HepG2 (cell line): ENCODE measurements around the gene MCFD2. TPM values are rescaled to one million over a fixed set of nuclear protein-coding genes. Genes with fewer than 3 reads are reported as not detected.
A peak's percentile ranks its signal among the peaks of the same experiment; 100 is the strongest.

Experiments
- ATAC-seq: fragments of 200-7000 bp; cut with Tn5 transposase; 3 replicates; pipeline ENCODE4 v1.9.1; 2020; ENCODE audit warnings: mild to moderate bottlenecking, moderate library complexity
- Bru-seq: library from RNA; stranded (reverse); fragments of 400-500 nt; gene quantifications from one replicate; lab custom pipeline; 2021; lab: Mats Ljungman, UMichigan
- BruChase-seq, 2 experiments: library from RNA; stranded (reverse); fragments of 400-500 nt; gene quantifications; one replicate each; lab custom pipeline; 2021; lab: Mats Ljungman, UMichigan
- BruUV-seq: library from RNA; stranded (reverse); fragments of 400-500 nt; replicated peaks from 2 replicates; lab custom pipeline; 2021; lab: Mats Ljungman, UMichigan
- CTCF ChIA-PET: fragments of 300-600 bp; formaldehyde crosslinking; extraction: SDS; loops from one replicate; lab custom pipeline; 2021; ENCODE audit warnings: low total read pairs, inconsistent platforms, low intra/inter-chr PET ratio; lab: Yijun Ruan, JAX
- POLR2A ChIA-PET: fragments of 350-600 bp; sonication (Branson Sonifier 250); formaldehyde crosslinking; loops from one replicate; lab custom pipeline; 2020; ENCODE audit warnings: antibody characterized with exemption, inconsistent platforms; lab: Yijun Ruan, JAX
- DNase-seq: peaks from one replicate; pipeline ENCODE4 v3.0.0-alpha.2; 2015; ENCODE audit warnings: low spot score
- FAIRE-seq: peaks from 3 replicates; lab custom pipeline; 2011; peaks lifted over from hg19 to GRCh38; lab: Jason Lieb, UNC
- H2AFZ ChIP-seq: one replicate; pipeline ENCODE4 v1.6.1; 2011; ENCODE audit warnings: low read length, inconsistent platforms
- H3K27ac ChIP-seq: fragments of 300-600 bp; 3 replicates; pipeline ENCODE4 v1.8.0; 2011; ENCODE audit warnings: mixed run types, mild to moderate bottlenecking, mixed read lengths, low read length, inconsistent platforms; ENCODE audit not compliant: insufficient read depth; ENCODE audit errors: extremely low read length
- H3K27me3 ChIP-seq, 2 experiments: fragments of 200-600 bp in 1 of 2; 2 replicates in 1 of 2; 3 replicates in 1 of 2; pipeline versions ENCODE4 v1.6.0 to v1.8.0; 2011; ENCODE audit warnings: low read length in 2 of 2, mild to moderate bottlenecking in 2 of 2, moderate library complexity in 2 of 2, inconsistent platforms in 1 of 2; ENCODE audit not compliant: insufficient read depth in 2 of 2, control insufficient read depth in 1 of 2
- H3K36me3 ChIP-seq, 2 experiments: fragments of 200-600 bp in 1 of 2; replicated peaks in 1 of 2; 2 replicates in 1 of 2; 3 replicates in 1 of 2; pipeline versions ENCODE4 v1.5.1 to v1.8.0; 2011; ENCODE audit warnings: low read length in 2 of 2, inconsistent platforms in 1 of 2; ENCODE audit not compliant: insufficient read depth in 2 of 2, control insufficient read depth in 1 of 2
- H3K4me1 ChIP-seq: 2 replicates; pipeline ENCODE4 v1.5.1; 2012; ENCODE audit warnings: low read length, inconsistent platforms; ENCODE audit not compliant: insufficient read depth
- H3K4me2 ChIP-seq: 2 replicates; pipeline ENCODE4 v1.6.0; 2011; ENCODE audit warnings: low read depth, low read length, inconsistent platforms
- H3K4me3 ChIP-seq, 3 experiments: fragments of 200-600 bp in 1 of 3; sonication (generic), shearing (Covaris generic) in 1 of 3; replicated peaks in 1 of 3; 2 replicates each; pipeline ENCODE4 v1.5.1; 2011 to 2016; ENCODE audit warnings: low read length in 3 of 3, inconsistent platforms in 2 of 3, low read depth in 2 of 3, mild to moderate bottlenecking in 2 of 3, control low read depth in 1 of 3, mixed read lengths in 1 of 3; ENCODE audit not compliant: insufficient read depth in 1 of 3
- H3K79me2 ChIP-seq: one replicate; pipeline ENCODE4 v1.6.1; 2011; ENCODE audit warnings: low read length, inconsistent platforms; ENCODE audit not compliant: insufficient read depth
- H3K9ac ChIP-seq: 2 replicates; pipeline ENCODE4 v1.6.0; 2011; ENCODE audit warnings: mild to moderate bottlenecking, low read depth, low read length, inconsistent platforms; ENCODE audit not compliant: insufficient read depth
- H3K9me3 ChIP-seq: 2 replicates; pipeline ENCODE4 v1.5.1; 2012; ENCODE audit warnings: mild to moderate bottlenecking, low read length
- H4K20me1 ChIP-seq: 2 replicates; pipeline ENCODE4 v1.6.0; 2011; ENCODE audit warnings: inconsistent platforms, mild to moderate bottlenecking, low read length, moderate library complexity; ENCODE audit not compliant: insufficient read depth
- ETV5 ChIP-seq: IDR thresholded peaks from 2 replicates; pipeline ENCODE4 v1.6.1; 2018; ENCODE audit warnings: missing biosample characterization, missing genetic modification reagents, inconsistent platforms, borderline replicate concordance
- FOXA1 ChIP-seq, 2 experiments: fragments of 450-650 bp in 1 of 2; sonication (generic) in 1 of 2; formaldehyde crosslinking in 1 of 2; IDR thresholded peaks; 2 replicates each; pipeline versions ENCODE4 v1.4.0 to v1.6.1; 2016 to 2020; ENCODE audit warnings: missing genetic modification reagents in 1 of 2
- FOXA3 ChIP-seq: IDR thresholded peaks from 2 replicates; pipeline ENCODE4 v1.6.1; 2016; ENCODE audit warnings: missing genetic modification reagents, missing compliant biosample characterization
- HHEX ChIP-seq: IDR thresholded peaks from 2 replicates; pipeline ENCODE4 v1.6.1; 2016; ENCODE audit warnings: control low read depth
- MED8 ChIP-seq: sonication (generic); formaldehyde crosslinking; IDR thresholded peaks from 2 replicates; pipeline ENCODE4 v1.8.1; 2023; ENCODE audit warnings: mild to moderate bottlenecking, missing genetic modification reagents; ENCODE audit not compliant: insufficient replicate concordance
- RBFOX2 ChIP-seq: fragments of 200-400 bp; formaldehyde crosslinking; IDR thresholded peaks from 2 replicates; pipeline ENCODE4 v1.6.1; 2017; ENCODE audit warnings: low read depth, mild to moderate bottlenecking, low read length
- SNAI1 ChIP-seq: sonication (generic); formaldehyde crosslinking; IDR thresholded peaks from 2 replicates; pipeline ENCODE4 v1.5.0; 2020; ENCODE audit warnings: mild to moderate bottlenecking, missing genetic modification reagents, borderline replicate concordance
- ZKSCAN8 ChIP-seq: IDR thresholded peaks from 2 replicates; pipeline ENCODE4 v1.6.1; 2016; ENCODE audit warnings: borderline replicate concordance, missing genetic modification reagents, missing compliant biosample characterization
- ZNF121 ChIP-seq: sonication (generic); formaldehyde crosslinking; IDR thresholded peaks from 2 replicates; pipeline ENCODE4 v1.5.0; 2020; ENCODE audit warnings: mild to moderate bottlenecking, missing genetic modification reagents
- ZNF567 ChIP-seq: sonication (generic); formaldehyde crosslinking; IDR thresholded peaks from 2 replicates; pipeline ENCODE4 v1.8.1; 2023; ENCODE audit warnings: mild to moderate bottlenecking, missing genetic modification reagents, borderline replicate concordance
- ZNF687 ChIP-seq: sonication (generic); formaldehyde crosslinking; IDR thresholded peaks from 2 replicates; pipeline ENCODE4 v1.5.1; 2020; ENCODE audit warnings: mild to moderate bottlenecking, missing genetic modification reagents, moderate library complexity
- ZNF775 ChIP-seq: sonication (generic); formaldehyde crosslinking; IDR thresholded peaks from 2 replicates; pipeline ENCODE4 v1.4.0; 2020; ENCODE audit warnings: missing genetic modification reagents, mild to moderate bottlenecking, moderate library complexity, borderline replicate concordance
- WGBS: methylation state at CpG from one replicate; pipeline ENCODE4 v1.1.6; 2017; ENCODE audit warnings: low lambda C conversion rate; 5-methylcytosine and 5-hydroxymethylcytosine counted together
- in situ Hi-C: cut with HindIII; loops from 2 replicates; pipeline ENCODE4 v1.10.0; 2017; ENCODE audit warnings: low pct_unique_long_range_greater_than_20kb; ENCODE audit not compliant: extremely low pct_ligation_motif_present
- intact Hi-C: fragments of 100-400 bp; cut with micrococcal nuclease; formaldehyde crosslinking; loops from one replicate; pipeline ENCODE4 v1.10.0; 2022; ENCODE audit not compliant: unreplicated experiment
- long read RNA-seq, 2 experiments: library from RNA in 1 of 2; library from polyadenylated mRNA in 1 of 2; stranded (forward) in 1 of 2; unstranded in 1 of 2; transcript quantifications; one replicate each; pipeline ENCODE4 v2.0.0, GENCODE V29; 2019 to 2022
- polyA minus RNA-seq, 3 experiments: library from RNA; depleted of rRNA, polyadenylated mRNA; stranded (reverse); fragments of >200 nt; gene quantifications; 2 replicates each; pipeline ENCODE4 v1.2.3, GENCODE V29; 2011; ENCODE audit warnings: low replicate concordance in 1 of 3
- polyA plus RNA-seq, 8 experiments: library from polyadenylated mRNA; depleted of rRNA in 3 of 8; stranded (reverse) in 7 of 8; unstranded in 1 of 8; fragments of >200 nt; fragmentation: Illumina TruSeq in 4 of 8; extraction: Trizol in 4 of 8; gene quantifications; 2 replicates each; pipeline versions ENCODE4 v1.2.1 to v1.2.3, GENCODE V29; 2011 to 2016; ENCODE audit warnings: low read depth in 4 of 8, missing spikeins in 1 of 8, mixed read lengths in 1 of 8; ENCODE audit not compliant: insufficient read depth in 1 of 8
- total RNA-seq, 5 experiments: library from RNA; depleted of rRNA; stranded (reverse); fragments of >200 nt; fragmentation: Illumina TruSeq; extraction: Trizol; gene quantifications; 2 replicates each; pipeline ENCODE4 v1.2.3, GENCODE V29; 2016; ENCODE audit warnings: low read depth in 1 of 5

MCFD2 gene
- total RNA-seq (2016; rRNA removed; fragmentation: Illumina TruSeq; extraction: Trizol) (191 and 232 TPM in 2 replicates), polyA plus RNA-seq (2011; rRNA removed) (170 and 183 TPM in 2 replicates), polyA minus RNA-seq (2011; rRNA and poly(A)+ RNA removed; ENCODE audit: low replicate concordance) (95.6 and 263 TPM in 2 replicates), Bru-seq, nascent RNA (percentile 79 among the genes with signal in this experiment), BruChase-seq, experiment 1, labeled RNA remaining after a 6-hour chase (percentile 96 among the genes with signal in this experiment), BruChase-seq, experiment 2, labeled RNA remaining after a 2-hour chase (percentile 90 among the genes with signal in this experiment)
- total RNA-seq (2016; cell fraction: cytosol; rRNA removed; fragmentation: Illumina TruSeq; extraction: Trizol; ENCODE audit: low read depth) = 20.4 and 23.3 TPM in 2 replicates
- 188 and 227 TPM in 2 replicates for total RNA-seq (2016; cell fraction: insoluble cytoplasmic fraction; rRNA removed; fragmentation: Illumina TruSeq; extraction: Trizol)
- 73.2 and 79.2 TPM in 2 replicates for total RNA-seq (2016; cell fraction: membrane; rRNA removed; fragmentation: Illumina TruSeq; extraction: Trizol)
- 172 and 204 TPM in 2 replicates for total RNA-seq (2016; cell fraction: nucleus; rRNA removed; fragmentation: Illumina TruSeq; extraction: Trizol)
- polyA plus RNA-seq (2011; cell fraction: cytosol; rRNA removed) = 120 and 161 TPM in 2 replicates
- polyA plus RNA-seq (2011; cell fraction: nucleus; rRNA removed) = 48.7 and 68.4 TPM in 2 replicates
- 135 and 170 TPM in 2 replicates for polyA plus RNA-seq (2012)
- 30.7 and 36.6 TPM in 2 replicates for polyA plus RNA-seq (2016; cell fraction: cytosol; fragmentation: Illumina TruSeq; extraction: Trizol; ENCODE audit: low read depth)
- polyA plus RNA-seq (2016; cell fraction: insoluble cytoplasmic fraction; fragmentation: Illumina TruSeq; extraction: Trizol; ENCODE audit: low read depth) = 146 TPM in 2 replicates
- polyA plus RNA-seq (2016; cell fraction: membrane; fragmentation: Illumina TruSeq; extraction: Trizol; ENCODE audit: low read depth) = 43.2 and 44.0 TPM in 2 replicates
- 201 and 204 TPM in 2 replicates for polyA plus RNA-seq (2016; cell fraction: nucleus; fragmentation: Illumina TruSeq; extraction: Trizol; ENCODE audit: insufficient read depth, low read depth)
- polyA minus RNA-seq (2011; cell fraction: cytosol; rRNA and poly(A)+ RNA removed) = 122 and 129 TPM in 2 replicates
- 66.2 and 98.2 TPM in 2 replicates for polyA minus RNA-seq (2011; cell fraction: nucleus; rRNA and poly(A)+ RNA removed)
- long read RNA-seq, experiment 1, full-length matches to known transcripts = 133 of 176 reads
- long read RNA-seq, experiment 1, partial matches to known transcripts = 10 of 176 reads
- long read RNA-seq, experiment 1, other reads (novel, unspliced or antisense) = 33 of 176 reads
- long read RNA-seq, experiment 2, full-length matches to known transcripts = 156 of 396 reads
- long read RNA-seq, experiment 2, partial matches to known transcripts = 35 of 396 reads
- long read RNA-seq, experiment 2, other reads (novel, unspliced or antisense) = 205 of 396 reads

GRCh38 chr2:46915281-46915810, at the start of gene MCFD2:
Gene MCFD2, minus strand, starts transcription at chr2:46915806. Its CDS starts 6,635 bp downstream, at chr2:46909171.
- no TSS peak for BruUV-seq
- intact Hi-C loops (loop anchor here (2.0 to 5.0 kb wide), 2 partner anchors 53 to 407 kb away; no protein-coding TSS in a partner anchor), in situ Hi-C loops (no loop called here)
- Histone ChIP-seq H4K20me1 (peaks cover 12% of the 10 kb centered on the region), H2AFZ (peak within 1 kb of the TSS; percentile 91), H3K4me3 (peak within 1 kb of the TSS; percentile 74 to 100 (median 79)), H3K36me3 (peaks cover 3 to 11% of the 10 kb centered on the region in 2 experiments), H3K9ac (peak within 1 kb of the TSS; percentile 98), H3K79me2 (peaks cover 63% of the 10 kb centered on the region), H3K27ac (peak within 1 kb of the TSS; percentile 89), H3K4me1 (peaks cover 64% of the 10 kb centered on the region), H3K27me3 (no peaks in the 10 kb centered on the region; a peak in 1 of 5 replicates), H3K9me3 (no peaks in the 10 kb centered on the region), H3K4me2 (peak within 1 kb of the TSS; percentile 95)
- CTCF ChIA-PET = no interaction called here
- no peak for DNase-seq
- FAIRE-seq = no peak
- 0% methylated on average over 23 of the region's 38 CpGs for WGBS
- ATAC-seq = peak; percentile 44
- POLR2A ChIA-PET = interaction anchor here (0.9 to 3.0 kb wide), 6 partner anchors 13 to 487 kb away, joined by 3 to 14 read pairs (median 4); partner anchors contain the start of gene MSH2
- TF ChIP-seq ETV5 (CRISPR knock-in tag) = peak; percentile 41; the same call in 1 of the 2 replicates
- 0 out of 2 replicates have a peak, but pooled peaks have one; percentile 20 for TF ChIP-seq SNAI1 (CRISPR knock-in tag)
- TF ChIP-seq ZNF121 (CRISPR knock-in tag) = no peak
- no peak for TF ChIP-seq ZNF775 (CRISPR knock-in tag)
- TF ChIP-seq RBFOX2 = peak; percentile 80
- no peak for TF ChIP-seq FOXA1 (IDR thresholded peaks at IDR 0.05)
- no peak for TF ChIP-seq FOXA1 (CRISPR knock-in tag; IDR thresholded peaks at IDR 0.05)
- TF ChIP-seq ZNF687 (CRISPR knock-in tag) = peak; percentile 80; the same call in 1 of the 2 replicates
- TF ChIP-seq ZKSCAN8 = no peak
- no peak for TF ChIP-seq HHEX (CRISPR knock-in tag)
- TF ChIP-seq MED8 (CRISPR knock-in tag) = peak; percentile 15
- 0 out of 2 replicates have a peak, but pooled peaks have one; percentile 7 for TF ChIP-seq ZNF567
- no peak for TF ChIP-seq FOXA3 (CRISPR knock-in tag)
